ENCODE measurements around the gene TNS1.
A peak's percentile ranks its signal among the peaks of the same experiment; 100 is the strongest.

Gene TNS1

DNA sequence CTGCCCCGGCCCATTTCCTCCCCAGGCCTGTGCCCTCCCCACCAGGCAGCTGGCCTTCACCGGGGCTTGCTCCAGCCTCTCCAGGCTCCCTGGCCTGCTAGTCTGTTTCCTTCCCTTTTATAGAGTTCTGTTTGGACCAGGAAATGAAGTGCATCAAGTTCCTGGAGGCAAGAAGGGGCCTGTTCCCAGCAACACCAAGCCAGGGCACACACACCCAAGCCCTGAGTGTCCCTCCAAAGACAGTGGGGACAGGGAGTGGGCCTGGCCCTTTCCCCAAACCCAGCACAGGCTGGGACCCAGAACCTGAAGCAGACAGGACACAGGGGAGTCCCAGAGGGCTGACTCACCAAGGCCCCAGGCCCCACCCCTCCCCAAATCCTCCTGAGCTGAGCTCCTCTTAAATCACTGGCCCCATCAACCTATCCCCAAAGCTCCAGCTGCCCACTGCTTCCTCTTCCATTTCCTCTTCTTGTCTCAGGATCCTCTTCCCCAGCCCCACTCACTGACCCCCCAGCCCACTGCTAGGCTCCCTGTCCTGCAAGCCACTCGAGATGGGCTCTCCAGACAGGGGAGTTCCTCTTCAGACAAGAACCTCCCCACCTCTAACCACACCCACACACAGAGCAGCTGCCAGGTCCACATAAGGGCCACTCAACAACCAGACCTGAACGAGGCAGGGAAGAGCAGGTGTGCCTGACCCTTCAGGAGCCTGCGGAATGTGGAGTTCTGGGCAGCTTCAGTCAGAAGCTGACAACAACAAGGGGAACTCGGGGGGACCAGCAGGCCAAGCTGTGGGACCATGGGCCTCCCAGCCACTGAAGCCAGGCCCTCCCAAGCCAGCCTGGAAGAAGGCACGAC is 74.2 kb downstream of the TNS1 start:
- no peak for DNase-seq

DNA sequence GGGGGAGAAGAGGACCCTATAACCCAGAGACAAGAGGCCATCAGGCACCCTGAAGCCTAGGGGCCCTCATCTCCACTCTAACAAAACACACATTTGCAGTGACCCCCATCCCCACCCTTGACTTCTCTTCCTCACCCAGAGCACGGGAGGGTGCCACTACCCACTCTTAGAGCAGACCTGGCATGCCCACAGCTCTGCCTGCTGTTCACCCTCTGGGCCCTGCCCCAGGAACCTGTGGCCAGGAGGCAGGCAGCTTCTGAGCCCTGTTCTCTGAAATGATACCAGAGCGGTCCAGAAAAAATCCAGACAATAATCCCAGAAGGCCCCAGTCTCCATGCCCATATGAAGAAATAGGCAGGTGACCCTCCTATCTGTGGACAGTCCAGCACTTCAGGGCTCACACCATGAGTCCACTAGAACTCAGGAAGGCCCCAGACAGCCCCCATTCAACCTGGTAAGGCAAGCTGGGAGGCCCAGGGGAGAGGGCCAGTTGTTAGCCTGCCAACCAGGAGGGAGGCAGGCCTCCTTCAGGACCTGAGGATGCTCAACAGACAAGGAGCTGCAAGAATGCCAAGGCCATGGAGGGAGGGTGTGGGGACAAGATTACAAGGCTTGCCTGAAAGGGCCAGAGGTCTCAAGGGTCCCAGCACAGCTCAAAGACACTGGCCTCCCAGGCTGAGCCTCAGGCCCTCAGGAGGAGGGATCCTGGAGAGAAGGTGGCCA is 75.0 kb downstream of the TNS1 start:
- DNase-seq: no peak

DNA sequence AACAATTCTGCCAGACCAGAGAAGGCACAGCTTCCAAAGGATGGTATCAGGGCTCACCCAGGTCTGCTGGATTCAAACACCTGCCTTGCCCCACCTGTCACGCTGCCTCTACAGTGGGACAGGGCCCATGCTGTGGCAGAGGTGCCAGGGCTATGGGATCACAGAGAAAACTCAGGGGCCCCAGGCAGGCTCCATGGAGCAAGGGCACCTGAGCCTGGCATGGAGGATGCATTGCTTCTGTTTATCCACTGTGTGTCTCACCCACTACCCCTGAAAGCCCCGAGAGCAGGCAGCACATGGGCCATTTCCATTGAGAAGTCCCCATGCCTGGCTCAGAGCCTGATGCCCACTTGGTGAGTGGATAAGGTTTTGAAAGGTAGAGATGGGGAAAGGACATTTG is 76.0 kb downstream of the TNS1 start:
- no peak for DNase-seq

DNA sequence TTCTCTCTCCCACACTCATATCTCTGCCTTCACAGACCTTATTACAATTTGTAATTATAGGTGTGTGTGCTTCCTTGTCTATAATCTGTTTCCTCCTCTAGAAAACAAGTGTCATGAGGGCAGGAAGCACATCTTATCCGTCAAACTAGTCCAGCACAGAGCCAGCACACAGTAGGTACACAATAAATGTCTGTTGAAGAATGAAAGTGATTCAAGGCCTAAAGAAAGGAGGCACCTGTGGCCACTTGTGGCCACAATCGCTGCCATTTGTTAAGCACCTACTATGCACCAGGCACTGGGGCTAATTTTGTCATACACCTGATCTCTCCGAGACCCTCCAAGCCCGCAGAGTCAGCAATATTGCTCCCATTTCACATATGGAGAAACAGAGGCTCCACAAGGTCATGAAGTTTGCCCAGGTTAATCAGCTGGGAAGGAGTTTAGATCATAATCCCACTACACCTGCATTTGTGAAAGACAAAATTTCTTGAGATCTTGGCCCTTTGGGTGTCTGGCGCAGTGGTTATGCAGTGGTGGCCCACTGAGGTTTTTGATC is 78.4 kb downstream of the TNS1 start:
- no peak for DNase-seq

DNA sequence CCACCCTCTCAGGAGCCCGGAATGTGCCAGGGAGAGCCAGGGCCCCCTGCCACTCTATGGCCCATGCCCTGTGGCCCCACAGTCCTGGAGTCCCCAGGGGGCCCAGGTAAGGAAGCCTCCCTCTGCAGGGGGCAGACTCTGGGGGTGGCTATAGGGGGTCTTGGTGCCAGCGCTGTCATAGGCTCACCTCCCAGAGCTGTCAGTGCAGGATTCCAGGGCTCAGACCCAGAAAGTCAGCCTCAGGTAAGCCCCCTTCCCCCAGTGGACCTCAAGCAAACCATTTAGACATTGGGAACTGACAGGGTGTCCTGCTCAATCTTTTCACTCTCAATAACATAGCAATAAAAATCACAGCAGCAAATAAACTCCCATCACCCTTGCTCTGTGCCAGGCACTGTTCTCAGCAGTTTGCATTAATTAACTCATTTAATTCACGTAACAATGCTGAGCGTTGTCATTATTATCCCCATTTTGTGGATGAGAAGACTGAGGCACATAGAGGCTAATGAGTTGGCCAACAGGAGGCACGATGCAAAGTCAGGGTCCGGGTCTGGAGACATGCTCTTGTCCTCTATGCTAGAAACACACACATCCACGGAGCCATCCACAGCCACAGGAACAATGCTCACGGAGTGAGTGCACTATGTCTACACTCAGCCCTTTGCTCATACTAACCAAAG is 79.6 kb downstream of the TNS1 start:
- DNase-seq: no peak

DNA sequence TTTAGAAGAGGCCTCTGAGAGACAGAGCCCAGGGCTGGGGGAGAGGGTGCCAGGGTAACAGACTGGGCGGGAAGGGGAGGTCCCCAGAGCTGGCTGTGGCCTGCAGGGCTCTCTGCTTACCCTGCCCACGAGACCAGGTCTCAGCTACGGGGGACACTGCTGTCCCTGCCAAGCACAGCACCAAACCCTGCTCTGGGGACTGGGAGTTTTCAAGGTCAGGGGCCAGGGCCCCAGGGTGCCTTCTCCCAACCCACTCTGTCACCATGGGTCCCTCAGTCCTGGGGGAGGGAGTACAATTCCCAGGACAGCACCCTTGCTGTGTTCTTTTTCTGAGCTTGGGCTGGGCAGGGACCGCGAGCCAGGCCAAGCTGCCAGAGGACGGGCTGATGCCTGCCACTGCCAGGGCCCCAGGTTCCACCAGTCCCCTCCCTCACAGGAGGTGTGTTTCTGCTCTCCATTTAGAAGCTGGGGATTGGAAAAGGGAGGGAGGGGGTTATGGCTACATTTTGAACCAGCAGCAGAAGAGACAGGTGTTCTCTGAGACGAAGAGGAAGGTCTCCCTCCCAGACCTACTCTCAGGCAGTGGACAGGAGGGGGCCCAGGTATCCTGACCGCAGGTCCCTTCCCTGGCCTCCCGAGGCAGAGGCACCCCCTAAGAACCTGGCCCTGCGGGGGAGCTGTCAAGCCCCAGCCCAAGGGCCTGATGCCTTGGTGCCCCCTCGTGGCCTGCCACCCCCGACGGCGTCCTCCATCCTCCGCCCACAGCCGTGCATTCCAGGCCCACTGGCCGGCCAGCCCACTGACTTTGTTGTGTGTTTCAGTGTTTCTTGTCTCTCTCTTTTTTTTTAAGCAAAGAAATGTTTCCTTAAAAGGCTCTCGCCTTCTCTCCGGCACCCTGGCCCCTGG is 80.4 kb downstream of the TNS1 start:
- no peak for DNase-seq

DNA sequence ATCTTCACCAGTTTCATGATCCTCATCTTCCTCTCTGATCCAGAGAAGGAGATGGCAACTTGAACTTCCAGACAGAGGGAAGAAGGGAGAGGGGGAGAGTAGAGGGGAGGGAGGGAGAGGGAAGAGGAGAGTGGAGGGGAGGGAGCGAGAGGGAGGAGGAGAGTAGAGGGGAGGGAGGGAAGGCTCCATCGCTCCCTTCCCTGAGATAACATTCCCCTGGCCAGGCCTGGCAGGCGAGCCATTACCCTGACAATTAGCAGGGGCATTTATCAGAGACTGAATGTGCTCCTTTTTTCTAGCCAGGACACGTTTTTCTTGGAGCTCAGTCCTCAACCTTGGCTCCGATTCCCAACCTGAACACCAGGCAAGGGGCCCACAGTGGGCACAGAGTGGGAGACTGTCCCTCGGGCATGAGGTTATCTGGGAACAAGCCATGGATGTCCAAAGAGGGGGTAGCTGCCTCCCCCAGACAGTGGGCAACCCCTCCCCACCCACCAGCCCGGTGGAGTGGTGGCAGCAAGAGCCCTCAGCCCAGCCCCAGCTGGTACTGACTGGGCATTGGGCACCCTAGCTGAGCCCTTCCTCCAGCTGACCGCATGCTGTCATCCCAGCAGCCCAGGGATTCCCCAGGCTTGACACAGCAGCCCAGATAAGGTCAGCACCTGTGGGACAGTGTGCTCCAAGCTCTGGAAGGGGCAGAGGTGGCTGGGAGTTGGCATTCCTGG is 81.8 kb downstream of the TNS1 start:
- DNase-seq: no peak

DNA sequence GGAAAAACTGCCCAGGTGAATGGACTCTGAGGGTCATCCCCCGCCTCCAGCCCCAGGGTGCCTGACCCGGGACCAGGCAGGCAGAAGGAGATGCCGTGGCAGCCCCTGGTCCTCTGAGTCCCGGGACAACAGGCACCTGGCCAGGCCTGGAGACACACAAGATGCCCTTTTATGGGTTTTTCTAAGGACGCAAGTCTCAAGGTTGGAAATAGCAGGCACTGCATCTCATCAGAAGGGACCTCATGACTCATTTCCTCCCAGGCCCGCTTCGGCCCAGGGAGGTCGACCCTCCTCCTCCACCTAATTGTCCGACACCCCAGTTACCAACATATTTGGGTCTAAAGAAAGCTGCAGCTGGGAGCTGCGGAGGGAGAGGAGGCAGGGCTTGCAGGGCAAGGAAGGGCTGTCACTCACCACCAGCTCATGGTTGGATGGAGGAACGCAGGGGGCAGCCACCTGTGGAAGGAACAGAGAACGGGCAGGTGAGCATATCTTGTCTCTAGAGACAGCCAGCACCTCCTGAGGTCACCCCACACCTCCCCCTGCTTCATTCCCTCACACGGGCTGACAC is 82.9 kb downstream of the TNS1 start:
- DNase-seq: no peak

DNA sequence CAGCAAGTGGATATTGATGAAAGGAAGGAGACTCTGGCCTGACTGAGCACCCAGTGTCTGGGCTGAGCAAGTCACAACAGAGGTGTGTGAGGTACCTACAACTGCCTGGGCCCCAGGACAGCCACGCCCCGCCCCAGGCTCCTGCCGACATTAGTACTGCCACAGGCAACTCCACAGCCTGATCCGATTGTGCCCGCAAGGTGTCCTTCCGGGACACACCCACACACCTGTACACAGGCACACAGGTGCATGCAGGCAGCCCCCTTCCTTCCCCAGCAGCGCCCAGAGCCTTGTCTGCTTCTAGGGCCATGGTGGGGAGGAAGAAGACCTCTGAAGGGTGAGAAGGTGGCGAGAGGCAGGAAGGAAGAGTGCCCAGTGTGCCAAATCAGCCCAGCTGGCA is 83.6 kb downstream of the TNS1 start:
- peak; percentile 2 for DNase-seq

DNA sequence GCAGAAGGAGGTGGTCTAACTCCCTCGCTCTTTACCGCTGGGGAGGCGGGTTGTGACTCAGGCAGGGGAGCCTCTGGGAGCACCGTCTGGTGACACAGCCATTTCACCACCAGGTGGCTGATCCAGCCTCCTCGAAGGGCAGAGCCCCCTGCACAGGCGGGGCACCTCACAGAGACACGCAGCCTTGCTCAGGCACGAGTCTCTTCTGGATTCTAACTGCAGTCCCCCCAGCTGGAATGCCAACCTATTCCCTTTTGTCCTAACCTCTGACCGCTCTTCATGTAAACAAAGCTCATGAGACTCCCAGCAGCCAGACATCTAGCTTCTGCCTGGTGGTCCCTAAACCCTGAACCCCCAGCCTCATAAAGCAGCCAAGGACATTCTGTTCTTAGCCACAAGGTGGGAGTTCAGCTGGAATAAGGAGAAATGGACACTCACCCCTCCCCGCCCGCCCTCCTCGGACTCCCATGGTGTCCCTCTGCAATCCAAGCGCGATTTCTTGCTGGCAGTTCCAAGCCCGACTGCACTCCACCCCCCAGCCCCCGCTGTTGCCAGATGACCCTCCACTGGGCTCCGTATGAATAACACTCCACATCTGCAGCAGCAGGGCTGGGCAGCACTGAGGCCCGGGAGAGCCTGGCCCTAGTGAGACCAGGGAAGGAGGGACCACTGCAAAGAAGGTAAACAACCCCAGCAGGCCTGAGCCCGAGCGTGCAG is 84.3 kb downstream of the TNS1 start:
- peak; percentile 4 for DNase-seq

DNA sequence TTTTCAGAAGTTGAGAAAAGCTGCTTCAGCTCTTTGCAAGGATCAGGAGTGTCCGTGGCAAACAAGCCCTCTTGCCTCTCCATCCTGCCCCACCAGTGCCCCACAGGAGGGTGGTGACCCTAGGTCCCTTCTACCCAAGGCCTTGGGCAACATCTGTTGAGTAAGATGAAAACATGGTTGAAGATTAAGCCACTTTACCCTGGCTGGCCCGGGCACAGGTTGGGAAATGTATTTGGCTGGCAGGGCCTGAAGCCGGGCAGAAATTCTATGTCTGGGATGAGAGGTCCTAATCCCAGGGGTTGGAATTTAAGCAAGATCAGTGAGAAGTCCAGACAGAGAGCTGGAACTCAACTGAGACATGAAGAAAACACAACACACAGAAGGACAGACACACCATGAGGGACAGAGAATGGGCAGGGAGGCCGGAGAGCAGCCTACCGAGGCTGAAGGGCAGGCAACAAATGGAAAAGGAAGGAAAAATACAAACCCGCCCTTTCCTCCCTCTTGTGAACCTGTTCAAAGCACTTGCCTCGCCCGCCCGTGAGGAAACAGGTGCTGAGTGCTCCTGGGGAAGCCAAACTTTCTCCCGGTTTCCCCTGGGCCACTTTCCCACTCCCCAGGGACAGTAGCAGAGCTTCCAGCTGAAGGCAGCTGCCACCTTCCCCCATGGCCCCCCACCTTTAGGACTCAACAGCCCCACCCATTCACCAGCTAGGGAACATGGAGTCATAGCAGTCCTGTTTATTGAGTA is 86.1 kb downstream of the TNS1 start:
- no peak for DNase-seq

DNA sequence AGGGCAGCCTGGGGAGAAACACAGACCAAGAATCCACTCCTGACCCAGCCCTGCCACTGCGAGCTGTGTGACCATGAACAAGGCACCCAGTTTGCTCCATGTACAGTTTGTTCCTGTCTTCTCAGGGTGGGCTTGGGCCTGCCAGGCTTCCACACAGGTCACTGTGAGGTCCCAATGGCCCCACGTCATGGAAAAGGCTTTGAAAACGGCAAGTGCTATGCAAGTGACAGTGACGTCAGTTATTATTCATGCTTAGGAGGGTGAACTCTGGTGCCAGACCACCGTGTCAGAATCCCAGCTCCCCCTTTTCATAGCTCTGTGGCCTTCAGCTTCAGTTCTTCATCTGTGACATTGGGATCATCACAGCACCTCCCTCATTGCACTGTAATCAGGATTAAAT is 87.1 kb downstream of the TNS1 start:
- DNase-seq: no peak

DNA sequence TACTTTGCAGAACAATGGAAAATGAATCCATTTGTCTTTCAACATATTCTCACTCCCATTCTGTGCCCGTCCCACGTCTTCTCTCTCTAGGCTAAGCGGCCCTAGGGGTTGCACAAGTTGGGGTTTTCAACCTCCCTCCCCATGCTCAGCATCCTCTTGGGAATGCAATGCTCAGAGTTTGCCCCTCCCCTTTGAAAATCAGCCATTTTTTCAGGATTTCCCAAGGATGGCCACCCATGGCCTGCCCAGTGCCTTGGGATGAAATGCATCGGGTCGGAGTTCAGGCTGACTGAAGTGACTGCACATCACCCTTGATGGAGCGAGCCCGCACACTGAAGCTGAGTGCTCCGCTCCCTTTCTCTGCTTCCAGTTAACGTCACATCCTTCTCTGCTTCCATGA is 87.9 kb downstream of the TNS1 start:
- no peak for DNase-seq

DNA sequence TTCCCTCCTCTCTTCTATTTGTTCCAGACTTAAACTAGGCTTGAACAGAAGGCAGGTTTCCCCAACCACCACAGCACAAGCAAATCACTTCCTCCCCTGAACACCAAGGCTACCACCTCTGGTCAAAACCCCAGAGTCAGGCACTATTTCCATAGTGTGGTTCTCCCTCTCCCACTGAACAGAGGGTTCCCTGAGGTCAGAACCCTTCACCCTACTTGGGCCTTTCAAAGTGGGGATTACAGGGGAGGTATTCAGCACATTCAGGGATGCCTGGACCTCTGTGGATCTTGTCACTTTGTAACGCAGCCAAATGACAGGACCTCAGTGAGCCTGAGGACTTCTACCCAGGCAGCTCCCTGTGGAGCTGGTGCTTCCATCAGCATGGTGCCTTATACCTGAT is 88.7 kb downstream of the TNS1 start:
- DNase-seq: no peak

DNA sequence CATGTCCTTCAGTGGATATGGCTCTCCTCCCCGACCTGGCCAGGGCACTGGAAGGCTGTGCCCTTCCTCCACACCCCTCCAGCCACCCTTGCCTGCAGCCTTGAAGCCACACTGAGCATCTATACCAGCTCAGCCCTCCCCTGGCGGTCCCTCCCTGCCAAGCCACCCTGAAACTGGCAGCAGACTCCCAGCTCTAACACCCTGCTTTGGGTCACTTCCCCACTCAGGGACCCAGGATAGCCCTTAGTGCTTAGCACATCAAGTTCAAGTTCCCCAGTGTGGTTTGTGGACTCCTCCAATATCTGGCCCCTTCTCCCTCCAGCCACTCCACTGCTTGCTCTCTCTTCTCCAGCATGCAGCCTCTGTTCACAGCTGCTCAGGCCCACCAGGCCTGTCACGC is 89.4 kb downstream of the TNS1 start:
- DNase-seq: no peak

DNA sequence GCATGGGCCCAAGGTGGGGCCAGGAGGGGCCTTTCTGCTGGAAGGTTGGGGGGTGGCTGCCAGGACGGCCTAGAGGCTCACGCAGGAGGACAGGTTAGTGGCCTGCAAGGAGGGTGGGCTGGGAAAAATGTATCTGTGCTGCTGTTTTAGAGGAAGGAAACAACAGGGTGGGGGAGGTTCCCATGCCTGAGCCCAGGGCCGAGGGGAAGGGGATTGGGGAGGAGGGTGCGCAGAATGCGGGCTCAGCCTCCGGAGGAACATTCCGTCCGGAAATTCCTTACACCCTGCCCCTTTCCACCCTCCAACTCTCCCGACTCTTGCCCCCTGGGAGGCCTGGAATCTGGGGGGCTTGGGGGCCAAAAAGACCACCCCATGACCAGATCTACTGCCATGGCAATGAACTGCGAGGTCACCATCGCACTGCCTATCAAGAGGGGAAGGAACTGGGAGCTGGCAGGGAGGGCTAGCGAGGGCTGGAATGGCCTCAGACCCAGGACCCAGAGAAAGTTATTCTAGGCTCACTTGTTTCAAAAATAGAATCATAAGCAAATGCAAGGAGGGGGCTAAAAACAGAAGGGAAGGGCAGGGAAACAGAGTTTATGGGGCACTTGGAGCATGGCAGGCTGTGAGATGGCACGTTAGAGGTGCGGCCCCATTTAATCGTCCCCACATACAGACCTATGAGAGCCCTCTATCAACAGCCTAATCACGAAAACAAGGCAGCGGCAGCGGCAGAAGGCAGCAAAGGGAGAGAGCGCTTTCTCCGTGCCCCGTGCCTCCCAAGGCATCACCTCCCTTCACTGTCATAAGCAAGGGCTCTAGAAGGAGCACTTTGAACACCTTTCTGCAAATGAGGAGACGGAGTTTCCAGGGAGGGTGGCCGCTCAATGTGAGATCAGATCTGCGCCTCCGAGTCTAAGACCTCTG is 90.4 kb downstream of the TNS1 start:
- DNase-seq: no peak

DNA sequence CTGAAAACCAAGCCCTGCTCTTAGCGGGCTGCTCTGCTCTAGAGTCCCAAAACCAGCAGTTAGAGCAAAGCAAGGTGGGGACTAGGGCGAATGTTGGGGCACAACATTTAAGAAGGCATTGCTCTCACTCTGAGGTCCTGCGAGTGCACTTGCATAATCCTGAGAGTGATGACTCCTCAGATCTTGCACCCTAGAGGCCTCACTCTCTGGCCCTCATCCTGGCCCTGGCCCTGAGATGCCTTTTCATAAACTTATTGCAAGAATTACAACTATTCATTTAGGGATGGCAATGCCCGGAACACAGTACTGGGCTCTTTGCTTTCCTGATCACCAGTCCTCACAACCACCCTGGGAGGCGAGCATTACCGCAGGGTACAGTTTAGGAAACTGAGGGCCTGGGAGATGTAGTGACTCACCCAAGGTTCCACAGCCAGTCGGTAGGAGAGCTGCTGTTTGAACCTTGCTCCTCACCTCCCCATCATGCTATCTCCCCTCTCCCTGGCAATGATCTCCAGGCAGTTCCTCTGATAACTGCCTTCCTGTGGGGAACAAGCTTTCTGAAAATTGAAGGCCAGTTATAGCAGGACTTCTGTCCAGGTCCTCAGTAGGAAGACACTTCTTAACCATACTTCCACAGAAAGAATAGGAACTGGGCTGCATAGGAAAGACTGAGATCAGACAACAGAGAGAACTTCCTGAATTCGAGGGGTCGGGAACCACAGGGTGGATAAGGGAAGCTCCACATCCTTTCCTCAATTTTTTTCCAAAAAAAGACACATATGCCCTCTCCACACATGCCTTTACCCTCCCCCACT is 91.3 kb downstream of the TNS1 start:
- no peak for DNase-seq

DNA sequence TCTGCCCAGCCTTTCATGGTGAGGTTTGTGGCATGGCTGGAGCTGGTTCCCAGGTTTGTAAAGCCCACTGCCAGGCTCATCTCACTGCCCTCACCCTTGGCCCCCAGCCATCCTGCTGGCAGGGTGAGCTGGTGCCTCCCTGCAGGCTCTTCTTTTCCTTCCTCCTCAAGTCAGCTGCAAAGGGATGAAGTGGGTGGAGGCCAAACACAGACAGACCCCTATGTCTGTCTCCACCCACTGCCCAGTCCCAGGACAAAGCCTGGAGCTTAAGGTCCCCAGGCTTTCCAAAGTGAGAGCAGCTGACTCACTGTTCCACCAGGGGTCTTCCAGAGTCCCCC is 92.0 kb downstream of the TNS1 start:
- no peak for DNase-seq

Measured in NCI-H69 (cell line).